SK-N-SH (cell line): ENCODE measurements around the gene STK32C. TPM values are rescaled to one million over a fixed set of nuclear protein-coding genes. Genes with fewer than 3 reads are reported as not detected.

ENCODE experiments used
- CTCF ChIA-PET: fragments of 300-600, 350-600 bp; formaldehyde crosslinking; extraction: SDS; loops from one replicate; lab custom pipeline; 2021; lab: Yijun Ruan, JAX
- POLR2A ChIA-PET: fragments of 350-600 bp; sonication (Branson Sonifier 250); formaldehyde crosslinking; extraction: SDS; loops from one replicate; lab custom pipeline; 2020; ENCODE audit warnings: antibody characterized with exemption, inconsistent platforms; lab: Yijun Ruan, JAX
- DNase-seq: peaks from one replicate; pipeline ENCODE4 v3.0.0; 2012
- H2AFZ ChIP-seq: fragments of 200-600 bp; sonication (generic); 2 replicates; pipeline ENCODE4 v1.8.1; 2016; ENCODE audit warnings: antibody characterized with exemption, mild to moderate bottlenecking, low read depth
- H3F3A ChIP-seq: fragments of 200-600 bp; sonication (generic); replicated peaks from 2 replicates; pipeline ENCODE3; 2016; ENCODE audit warnings: antibody characterized with exemption, mild to moderate bottlenecking; ENCODE audit not compliant: insufficient read depth
- H3K27ac ChIP-seq, 2 experiments: fragments of 200-500 bp in 1 of 2; fragments of 200-600 bp in 1 of 2; sonication (Bioruptor generic) in 1 of 2; sonication (generic), shearing (Covaris generic) in 1 of 2; 2 replicates each; pipeline versions ENCODE4 v1.5.1 to v1.6.1; 2014 to 2016; ENCODE audit warnings: low read depth in 2 of 2, inconsistent platforms in 1 of 2, low read length in 1 of 2, mild to moderate bottlenecking in 1 of 2, mixed read lengths in 1 of 2
- H3K27me3 ChIP-seq: fragments of 200-600 bp; sonication (generic), shearing (Covaris generic); 2 replicates; pipeline ENCODE4 v1.6.1; 2016; ENCODE audit warnings: mixed run types; ENCODE audit not compliant: insufficient read depth
- H3K36me3 ChIP-seq, 2 experiments: fragments of 200-500 bp in 1 of 2; fragments of 200-600 bp in 1 of 2; sonication (Bioruptor generic) in 1 of 2; sonication (generic) in 1 of 2; replicated peaks in 1 of 2; 2 replicates each; pipeline versions ENCODE3 to v1.5.1; 2014 to 2016; ENCODE audit warnings: low read length in 1 of 2, mild to moderate bottlenecking in 1 of 2; ENCODE audit not compliant: insufficient read depth in 2 of 2, control insufficient read depth in 1 of 2
- H3K4me1 ChIP-seq, 2 experiments: fragments of 200-500 bp in 1 of 2; fragments of 200-600 bp in 1 of 2; sonication (Bioruptor generic) in 1 of 2; sonication (generic), shearing (Covaris generic) in 1 of 2; 2 replicates each; pipeline versions ENCODE4 v1.5.1 to v1.6.1; 2014 to 2016; ENCODE audit warnings: low read depth in 1 of 2, low read length in 1 of 2, mixed run types in 1 of 2; ENCODE audit not compliant: insufficient read depth in 2 of 2, control insufficient read depth in 1 of 2
- H3K4me2 ChIP-seq: fragments of 200-600 bp; sonication (generic), shearing (Covaris generic); 2 replicates; pipeline ENCODE4 v1.6.1; 2017; ENCODE audit warnings: mixed run types
- H3K4me3 ChIP-seq, 2 experiments: fragments of 200-500 bp in 1 of 2; fragments of 200-600 bp in 1 of 2; sonication (Bioruptor generic) in 1 of 2; sonication (generic), shearing (Covaris generic) in 1 of 2; 2 replicates each; pipeline versions ENCODE4 v1.5.1 to v1.8.1; 2014 to 2016; ENCODE audit warnings: low read depth in 2 of 2, inconsistent platforms in 1 of 2, low read length in 1 of 2, mild to moderate bottlenecking in 1 of 2, mixed read lengths in 1 of 2, moderate library complexity in 1 of 2
- H3K79me2 ChIP-seq: fragments of 200-600 bp; sonication (generic); 2 replicates; pipeline ENCODE4 v1.8.1; 2017; ENCODE audit warnings: mild to moderate bottlenecking; ENCODE audit not compliant: insufficient read depth
- H3K9ac ChIP-seq: fragments of 200-600 bp; sonication (generic); 2 replicates; pipeline ENCODE4 v1.6.1; 2017; ENCODE audit warnings: mixed run types
- H3K9me2 ChIP-seq: fragments of 200-600 bp; sonication (generic); 2 replicates; pipeline ENCODE4 v1.6.1; 2017; ENCODE audit warnings: mixed run types
- H3K9me3 ChIP-seq: fragments of 200-600 bp; sonication (generic); 2 replicates; pipeline ENCODE4 v1.6.1; 2017; ENCODE audit warnings: mixed run types, mild to moderate bottlenecking, moderate library complexity
- H4K20me1 ChIP-seq: fragments of 200-600 bp; sonication (generic); 2 replicates; pipeline ENCODE4 v1.6.1; 2017; ENCODE audit warnings: mild to moderate bottlenecking, mixed run types; ENCODE audit not compliant: insufficient read depth
- ELF1 ChIP-seq: IDR thresholded peaks from 2 replicates; pipeline ENCODE4 v1.4.0; 2012
- EZH2phosphoT487 ChIP-seq: fragments of 200-600 bp; sonication (generic); IDR thresholded peaks from 2 replicates; pipeline ENCODE4 v1.6.1; 2017; ENCODE audit warnings: low read depth, mixed run types, mild to moderate bottlenecking, antibody characterized with exemption, moderate library complexity, borderline replicate concordance
- MXI1 ChIP-seq: IDR thresholded peaks from 2 replicates; pipeline ENCODE4 v1.6.1; 2012; ENCODE audit warnings: mild to moderate bottlenecking, low read depth, low read length, improper control_type of control experiment
- POLR2AphosphoS5 ChIP-seq: IDR thresholded peaks from 2 replicates; pipeline ENCODE4 v1.6.1; 2012; ENCODE audit warnings: low read depth, low read length
- RAD21 ChIP-seq: IDR thresholded peaks from 2 replicates; pipeline ENCODE4 v1.6.1; 2012; ENCODE audit warnings: mild to moderate bottlenecking, low read length
- RXRA ChIP-seq: IDR thresholded peaks from 2 replicates; pipeline ENCODE4 v1.4.0; 2012; ENCODE audit warnings: low read depth, mild to moderate bottlenecking, borderline replicate concordance
- SMC3 ChIP-seq: IDR thresholded peaks from 2 replicates; pipeline ENCODE4 v1.6.1; 2012; ENCODE audit warnings: low read depth, low read length, improper control_type of control experiment
- TAF1 ChIP-seq: IDR thresholded peaks from 2 replicates; pipeline ENCODE4 v1.6.1; 2012; ENCODE audit warnings: low read depth, mild to moderate bottlenecking, low read length, moderate library complexity, borderline replicate concordance
- WGBS: methylation state at CpG from one replicate; pipeline ENCODE4 v1.1.6; 2017; ENCODE audit warnings: low lambda C conversion rate; 5-methylcytosine and 5-hydroxymethylcytosine counted together
- polyA plus RNA-seq, 3 experiments: library from polyadenylated mRNA; depleted of rRNA; stranded (reverse); fragments of >200 nt; gene quantifications; 2 replicates each; pipeline ENCODE4 v1.2.3, GENCODE V29; 2012
- TF ChIP-seq, protein P1 (sequence below): IDR thresholded peaks from 2 replicates; pipeline ENCODE4 v1.4.0; 2012; ENCODE audit warnings: low read depth, borderline replicate concordance
- TF ChIP-seq, protein P2 (sequence below): fragments of 150-350 bp; IDR thresholded peaks from 2 replicates; pipeline ENCODE4 v1.6.1; 2017; ENCODE audit warnings: antibody characterized with exemption, low read length, low read depth, borderline replicate concordance

STK32C gene
- polyA plus RNA-seq, 1 of the 3 experiments (the other 2 are of a cell fraction), result 27.8 TPM

DNA sequence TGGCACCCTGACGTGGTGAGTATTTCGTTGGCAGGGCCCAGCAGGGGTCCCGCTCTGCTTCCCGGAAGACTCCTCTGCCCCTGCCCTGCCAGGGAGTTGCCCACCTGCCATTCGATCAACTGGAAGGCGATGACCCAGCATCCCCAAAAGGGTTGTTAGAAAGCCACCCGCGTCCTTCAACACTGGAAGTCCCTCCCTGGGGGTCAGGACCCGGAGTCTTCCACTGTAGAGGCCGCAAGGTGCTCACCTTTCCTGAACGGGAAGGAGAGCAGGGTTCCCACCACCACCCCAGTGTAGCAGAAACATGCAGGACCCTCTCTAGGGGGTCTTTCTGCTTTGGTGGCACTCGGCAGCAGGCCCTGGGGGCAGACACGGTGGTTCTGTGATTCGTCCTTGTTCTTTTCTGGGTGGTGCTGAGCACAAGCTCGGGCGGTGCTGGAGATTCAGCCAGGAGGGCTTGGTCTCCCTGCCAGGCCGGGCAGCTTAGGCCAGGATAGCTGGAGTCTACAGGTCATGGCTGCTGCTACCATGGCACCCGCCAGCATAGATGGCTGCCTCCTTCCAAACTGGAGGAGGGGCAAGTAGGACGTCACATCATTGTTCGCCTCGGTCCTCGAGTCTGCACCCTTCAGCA lies 140.6 kb downstream of the STK32C start:
- Histone ChIP-seq H3K79me2 (no peaks in the 10 kb centered on the region), H3K9ac (no peak overlapping the region), H3K36me3 (no peaks in the 10 kb centered on the region), H3K4me2 (no peak overlapping the region), H3K9me2 (no peaks in the 10 kb centered on the region), H3K27me3 (no peaks in the 10 kb centered on the region), H4K20me1 (no peaks in the 10 kb centered on the region), H3K4me1 (peaks cover 0 to 9% of the 10 kb centered on the region in 2 experiments; a peak in 1 of 4 replicates), H3K4me3 (no peak overlapping the region)
- DNase-seq, result no peak
- TF ChIP-seq POLR2AphosphoS5 (no peak), MXI1 (no peak)
- TF ChIP-seq, protein P1, sequence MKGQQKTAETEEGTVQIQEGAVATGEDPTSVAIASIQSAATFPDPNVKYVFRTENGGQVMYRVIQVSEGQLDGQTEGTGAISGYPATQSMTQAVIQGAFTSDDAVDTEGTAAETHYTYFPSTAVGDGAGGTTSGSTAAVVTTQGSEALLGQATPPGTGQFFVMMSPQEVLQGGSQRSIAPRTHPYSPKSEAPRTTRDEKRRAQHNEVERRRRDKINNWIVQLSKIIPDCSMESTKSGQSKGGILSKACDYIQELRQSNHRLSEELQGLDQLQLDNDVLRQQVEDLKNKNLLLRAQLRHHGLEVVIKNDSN, result no peak
- TF ChIP-seq, all 33 proteins: peak for 0
- Histone ChIP-seq H3K27ac (no peak overlapping the region), H3F3A (no peaks in the 10 kb centered on the region), H2AFZ (no peak overlapping the region), H3K9me3 (no peaks in the 10 kb centered on the region)
- POLR2A ChIA-PET, result no interaction called here
- WGBS, result 69% methylated on average over 13 of the region's 22 CpGs
- CTCF ChIA-PET, result interaction anchor here (1.3 to 1.4 kb wide), 2 partner anchors 11 to 24 kb away, joined by 3 to 5 read pairs; no protein-coding TSS in a partner anchor

DNA sequence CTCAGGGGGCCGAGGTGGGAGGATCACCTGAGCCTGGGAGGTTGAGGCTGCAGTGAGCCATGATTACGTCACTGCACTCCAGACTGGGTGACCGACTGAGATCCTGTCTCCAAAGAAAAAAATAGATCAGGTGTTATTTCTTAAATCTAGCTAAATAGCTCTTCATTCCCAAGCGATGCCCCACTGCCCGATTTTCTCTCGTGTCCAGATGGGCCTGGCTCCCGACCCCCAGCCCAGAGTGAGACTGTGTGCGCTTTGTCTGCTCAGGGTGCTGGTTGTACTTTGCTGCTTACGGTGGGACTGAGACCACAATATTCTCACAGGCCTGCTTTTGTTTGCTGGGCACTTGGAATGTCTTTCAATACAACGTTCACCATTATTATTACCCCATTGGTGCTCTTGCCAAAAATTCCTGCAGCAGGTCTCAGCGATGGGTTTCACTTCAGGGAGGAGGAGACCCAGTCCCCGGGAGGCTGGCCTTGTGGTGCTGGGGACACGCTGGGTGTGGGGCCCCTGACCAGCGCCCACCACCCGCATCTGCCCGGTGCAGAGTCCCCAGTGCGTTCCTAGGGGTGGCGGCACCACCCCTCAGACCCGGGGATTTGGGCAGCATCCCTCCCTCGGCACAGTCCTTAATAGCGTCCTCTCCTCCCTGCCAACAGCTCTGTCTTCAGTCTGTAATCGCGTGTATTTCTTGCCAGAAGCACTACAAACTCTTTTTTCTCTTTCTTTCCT lies 141.4 kb downstream of the STK32C start:
- Histone ChIP-seq H3K9ac (no peak overlapping the region), H3K36me3 (no peaks in the 10 kb centered on the region), H2AFZ (no peak overlapping the region), H3K4me2 (no peak overlapping the region), H3F3A (no peaks in the 10 kb centered on the region), H3K4me3 (no peak overlapping the region), H3K27me3 (no peaks in the 10 kb centered on the region), H3K9me2 (no peaks in the 10 kb centered on the region), H3K27ac (no peak overlapping the region), H4K20me1 (no peaks in the 10 kb centered on the region), H3K9me3 (no peaks in the 10 kb centered on the region), H3K4me1 (peaks cover 0 to 14% of the 10 kb centered on the region in 2 experiments; a peak in 1 of 4 replicates), H3K79me2 (no peaks in the 10 kb centered on the region)
- no peak for DNase-seq
- 68% methylated on average over 22 of the region's 23 CpGs for WGBS
- TF ChIP-seq MXI1 (no peak), TAF1 (no peak), ELF1 (no peak), RXRA (no peak), RAD21 (no peak), SMC3 (no peak), EZH2phosphoT487 (no peak)
- TF ChIP-seq, protein P2, sequence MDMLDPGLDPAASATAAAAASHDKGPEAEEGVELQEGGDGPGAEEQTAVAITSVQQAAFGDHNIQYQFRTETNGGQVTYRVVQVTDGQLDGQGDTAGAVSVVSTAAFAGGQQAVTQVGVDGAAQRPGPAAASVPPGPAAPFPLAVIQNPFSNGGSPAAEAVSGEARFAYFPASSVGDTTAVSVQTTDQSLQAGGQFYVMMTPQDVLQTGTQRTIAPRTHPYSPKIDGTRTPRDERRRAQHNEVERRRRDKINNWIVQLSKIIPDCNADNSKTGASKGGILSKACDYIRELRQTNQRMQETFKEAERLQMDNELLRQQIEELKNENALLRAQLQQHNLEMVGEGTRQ, result no peak
- CTCF ChIA-PET, result interaction anchor here (1.4 kb wide), 1 partner anchor 24 kb away, joined by 3 read pairs; no protein-coding TSS in a partner anchor
- POLR2A ChIA-PET, result no interaction called here
